Lung (tissue), 12 donors: ENCODE measurements around the gene AHDC1. TPM values are rescaled to one million over a fixed set of nuclear protein-coding genes. Genes with fewer than 3 reads are reported as not detected.

Experiments
- ATAC-seq: fragments of 200-7000 bp; cut with Tn5 transposase; one replicate; pipeline ENCODE4 v1.9.1; 2020; ENCODE audit warnings: moderate number of reproducible peaks; ENCODE audit not compliant: insufficient read depth, low FRiP score
- DNase-seq, 3 donors: peaks; one replicate each; pipeline ENCODE4 v3.0.0-alpha.2; 2013 to 2017
- H3K27ac ChIP-seq, 2 donors: one replicate each; pipeline ENCODE4 v1.5.1; 2013; ENCODE audit warnings: mild to moderate bottlenecking in 2 of 2, moderate library complexity in 2 of 2, control low read depth in 1 of 2, inconsistent platforms in 1 of 2, low read depth in 1 of 2, low read length in 1 of 2
- H3K27me3 ChIP-seq, 3 donors: one replicate each; pipeline ENCODE4 v1.5.1; 2013; ENCODE audit warnings: low read length in 2 of 3; ENCODE audit not compliant: control insufficient read depth in 3 of 3, insufficient read depth in 3 of 3
- H3K36me3 ChIP-seq, 4 donors: one replicate each; pipeline ENCODE4 v1.5.1; 2013; ENCODE audit warnings: low read length in 4 of 4, mild to moderate bottlenecking in 1 of 4, moderate library complexity in 1 of 4; ENCODE audit not compliant: control insufficient read depth in 4 of 4, insufficient read depth in 4 of 4
- H3K4me1 ChIP-seq, 5 donors: one replicate each; pipeline ENCODE4 v1.5.1; 2013; ENCODE audit warnings: low read length in 5 of 5, mild to moderate bottlenecking in 2 of 5, moderate library complexity in 1 of 5; ENCODE audit not compliant: control insufficient read depth in 5 of 5, insufficient read depth in 5 of 5
- H3K4me3 ChIP-seq: one replicate; pipeline ENCODE4 v1.5.1; 2013; ENCODE audit warnings: mild to moderate bottlenecking, control low read depth, moderate library complexity
- H3K9ac ChIP-seq, 2 donors: one replicate each; pipeline ENCODE4 v1.5.1; 2013; ENCODE audit warnings: low read length in 2 of 2, control low read depth in 1 of 2; ENCODE audit not compliant: insufficient read depth in 1 of 2
- H3K9me3 ChIP-seq, 4 donors: one replicate each; pipeline ENCODE4 v1.5.1; 2013; ENCODE audit warnings: low read length in 3 of 4, mild to moderate bottlenecking in 1 of 4, moderate library complexity in 1 of 4; ENCODE audit not compliant: control insufficient read depth in 4 of 4, insufficient read depth in 3 of 4
- WGBS, 2 donors: extraction: QIAGEN DNeasy Blood & Tissue Kit; methylation state at CpG; one replicate each; pipeline ENCODE4 v1.1.7; 2013; 5-methylcytosine and 5-hydroxymethylcytosine counted together
- polyA plus RNA-seq, 2 donors: library from polyadenylated mRNA; stranded (reverse); fragments of 200-250 nt; gene quantifications; one replicate each; pipeline ENCODE4 v1.2.1, GENCODE V29; 2013
- total RNA-seq, 2 donors: library from RNA; depleted of rRNA in 1 of 2; stranded (reverse); fragments of >200 nt in 1 of 2; gene quantifications; one replicate each; pipeline ENCODE4 v1.2.1, GENCODE V29; 2014 to 2021
- TF ChIP-seq, protein P1 (sequence below): IDR thresholded peaks from 2 replicates; pipeline ENCODE4 v1.5.1; 2012; ENCODE audit warnings: mild to moderate bottlenecking; ENCODE audit errors: control extremely low read depth, extremely low read depth
- donor health status: control.
- donor health status: control.
- donor health status: Bipolar disorder and iron deficiency.
- donor health status: healthy.
- donor health status: DM: yes; HTN: yes; CAD: no.

The AHDC1 gene
- total and polyA plus RNA-seq, 4 donors, result 10.3 to 37.9 (median 21.8) TPM

DNA sequence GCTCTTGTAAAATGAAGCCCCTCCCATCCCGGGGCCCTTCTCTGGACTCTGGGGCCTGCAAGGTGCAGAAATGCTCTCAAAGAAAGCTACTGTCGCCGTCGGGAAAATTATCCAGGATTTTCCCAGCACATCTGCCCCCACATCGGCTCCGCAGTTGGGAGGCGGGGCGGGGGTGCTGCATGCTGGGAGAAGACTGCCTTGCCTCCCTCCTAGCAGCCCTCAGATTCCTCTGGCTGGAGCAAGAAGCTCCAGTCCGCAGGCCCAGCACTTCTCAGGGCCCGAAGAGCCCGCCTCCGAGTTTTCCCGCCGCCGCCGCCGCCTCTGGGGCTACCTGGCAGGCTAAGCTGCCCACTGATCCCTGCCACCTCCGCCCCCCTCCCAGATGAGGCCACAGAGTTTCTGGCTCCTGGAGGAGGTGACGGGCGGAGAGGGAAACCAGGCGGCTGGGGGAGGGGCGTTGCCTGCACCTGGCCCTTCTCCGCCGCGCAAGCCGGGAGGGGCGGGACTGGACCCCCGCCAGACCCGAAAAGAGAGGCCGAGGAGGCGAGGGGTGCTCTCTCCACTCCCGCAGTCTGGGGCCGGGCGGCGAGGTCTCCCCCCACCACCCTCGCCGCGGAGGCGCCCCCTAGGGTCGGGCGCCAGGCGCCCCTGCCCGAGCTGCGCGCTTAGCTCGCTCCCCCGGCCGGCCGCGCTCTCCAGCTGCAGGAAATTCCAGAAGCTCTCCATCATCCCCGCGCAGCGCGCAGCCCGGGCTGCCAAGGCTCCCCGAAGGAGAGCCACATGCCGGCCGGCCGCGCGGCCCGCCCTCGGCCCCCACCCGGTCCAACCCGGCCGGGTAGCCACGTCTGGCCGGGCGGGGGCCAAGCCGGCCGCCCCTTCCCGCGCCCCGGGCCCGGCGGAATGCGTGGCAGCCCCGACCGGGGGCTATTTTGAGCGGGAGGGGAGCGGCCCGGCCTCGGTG, 28.8 kb downstream of the AHDC1 start:
- 14 to 21% methylated on average over 59 to 83 of the region's 83 CpGs for WGBS, 2 donors
- no peaks in the 10 kb centered on the region for H3K9me3 ChIP-seq
- ATAC-seq, result peak; percentile 58
- H3K36me3 ChIP-seq, result no peaks in the 10 kb centered on the region
- no peak overlapping the region for H3K9ac ChIP-seq
- H3K27ac ChIP-seq, result peak overlapping the region; percentile 74 to 95
- peak overlapping the region; percentile 17 for H3K4me3 ChIP-seq
- H3K4me1 ChIP-seq, result peaks cover 29 to 65% (median 36%) of the 10 kb centered on the region in 5 donors
- TF ChIP-seq, protein P1, sequence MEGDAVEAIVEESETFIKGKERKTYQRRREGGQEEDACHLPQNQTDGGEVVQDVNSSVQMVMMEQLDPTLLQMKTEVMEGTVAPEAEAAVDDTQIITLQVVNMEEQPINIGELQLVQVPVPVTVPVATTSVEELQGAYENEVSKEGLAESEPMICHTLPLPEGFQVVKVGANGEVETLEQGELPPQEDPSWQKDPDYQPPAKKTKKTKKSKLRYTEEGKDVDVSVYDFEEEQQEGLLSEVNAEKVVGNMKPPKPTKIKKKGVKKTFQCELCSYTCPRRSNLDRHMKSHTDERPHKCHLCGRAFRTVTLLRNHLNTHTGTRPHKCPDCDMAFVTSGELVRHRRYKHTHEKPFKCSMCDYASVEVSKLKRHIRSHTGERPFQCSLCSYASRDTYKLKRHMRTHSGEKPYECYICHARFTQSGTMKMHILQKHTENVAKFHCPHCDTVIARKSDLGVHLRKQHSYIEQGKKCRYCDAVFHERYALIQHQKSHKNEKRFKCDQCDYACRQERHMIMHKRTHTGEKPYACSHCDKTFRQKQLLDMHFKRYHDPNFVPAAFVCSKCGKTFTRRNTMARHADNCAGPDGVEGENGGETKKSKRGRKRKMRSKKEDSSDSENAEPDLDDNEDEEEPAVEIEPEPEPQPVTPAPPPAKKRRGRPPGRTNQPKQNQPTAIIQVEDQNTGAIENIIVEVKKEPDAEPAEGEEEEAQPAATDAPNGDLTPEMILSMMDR, result no peak
- DNase-seq, result peak; percentile 86 to 91 (median 88)
- H3K27me3 ChIP-seq, result no peaks in the 10 kb centered on the region

DNA sequence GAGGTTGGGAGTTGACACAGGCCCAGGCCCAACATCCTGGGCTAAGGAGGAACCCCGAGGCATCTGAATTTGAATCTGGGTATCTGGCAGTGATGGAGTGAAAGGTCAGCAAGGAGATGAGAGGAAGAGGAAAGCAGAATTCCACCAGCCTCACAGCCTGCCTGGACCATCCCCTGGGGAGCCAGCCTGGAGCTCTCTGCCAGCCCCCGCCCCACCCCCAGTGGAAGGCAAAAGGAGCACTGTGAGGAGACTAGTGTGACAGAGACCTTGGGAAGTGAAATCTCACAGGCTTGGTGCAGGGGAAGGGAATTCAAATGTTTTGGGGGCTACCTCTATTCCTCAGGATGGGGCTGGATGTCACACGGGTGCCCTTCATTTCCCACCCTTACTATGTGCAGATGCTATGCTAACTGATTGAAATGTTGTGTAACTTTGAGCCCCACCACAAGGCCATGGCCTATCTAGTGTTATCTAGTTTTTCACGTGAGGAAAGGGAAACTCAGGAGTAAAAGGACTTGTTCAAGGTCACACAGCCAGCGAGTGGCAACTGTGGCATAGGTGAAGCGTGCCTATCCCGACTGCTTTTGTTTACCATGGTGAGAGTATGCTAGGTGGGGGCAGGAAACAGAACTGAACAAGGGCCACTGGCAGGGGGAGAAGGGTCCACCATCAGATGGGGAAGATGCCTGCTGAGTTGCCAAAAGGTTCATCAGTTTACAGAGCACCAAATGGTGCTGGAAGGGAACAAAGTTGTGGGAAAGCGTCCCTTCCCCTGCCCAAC, 29.8 kb downstream of the AHDC1 start:
- Histone ChIP-seq H3K4me1 (peaks cover 31 to 72% (median 42%) of the 10 kb centered on the region in 5 donors), H3K9me3 (no peaks in the 10 kb centered on the region), H3K9ac (peak overlapping the region in 1 of 2 donors; percentile 16), H3K36me3 (no peaks in the 10 kb centered on the region), H3K4me3 (no peak overlapping the region), H3K27ac (peak overlapping the region; percentile 74 to 95), H3K27me3 (no peaks in the 10 kb centered on the region)
- DNase-seq (no peak), ATAC-seq (no peak)
- WGBS, 2 donors, result 61 to 68% methylated on average over 8 of the region's 8 CpGs
- TF ChIP-seq, protein P1, result no peak

DNA sequence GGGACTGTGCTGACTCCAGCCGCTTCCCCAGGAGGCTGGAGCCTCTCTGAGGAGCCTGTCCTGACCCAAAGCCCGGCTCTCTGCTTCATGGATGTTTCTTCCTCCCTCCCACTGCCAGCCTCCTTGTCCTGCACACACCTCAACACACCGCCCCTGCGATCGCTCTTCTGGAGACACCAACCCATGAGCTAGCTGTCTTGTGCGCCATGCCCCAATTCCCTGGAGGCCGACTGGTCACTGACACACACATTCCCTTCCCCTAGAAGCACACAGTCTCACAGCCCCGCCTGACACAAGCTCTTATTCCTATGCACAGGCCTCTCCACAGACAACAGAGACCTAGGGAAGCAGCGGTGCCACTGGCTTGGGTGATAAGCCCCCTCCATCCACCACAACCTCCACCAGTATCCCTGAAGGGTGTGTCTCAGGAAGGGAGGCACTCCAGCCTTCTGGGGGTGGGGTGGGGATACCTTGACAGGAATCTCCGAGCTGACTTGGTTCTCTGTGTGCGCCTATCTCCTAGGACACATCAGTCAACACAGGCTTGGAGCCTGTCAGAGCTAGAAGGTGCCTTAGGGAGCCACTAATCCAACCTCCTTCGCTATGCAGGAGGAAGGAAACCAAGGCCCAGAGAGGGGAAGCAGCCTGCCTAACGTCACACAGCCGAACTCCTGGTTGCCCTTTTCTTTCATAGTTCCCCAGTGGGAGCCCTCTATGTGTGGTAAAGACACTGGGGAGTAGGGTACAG, 31.1 kb downstream of the AHDC1 start:
- TF ChIP-seq, protein P1, result no peak
- DNase-seq (no peak), ATAC-seq (no peak)
- Histone ChIP-seq H3K4me3 (no peak overlapping the region), H3K9me3 (no peaks in the 10 kb centered on the region), H3K27me3 (no peaks in the 10 kb centered on the region), H3K27ac (peak overlapping the region; percentile 61 to 71), H3K36me3 (no peaks in the 10 kb centered on the region), H3K4me1 (peaks cover 34 to 78% (median 44%) of the 10 kb centered on the region in 5 donors), H3K9ac (peak overlapping the region in 1 of 2 donors; percentile 16)
- WGBS, 2 donors, result 74 to 80% methylated on average over 14 of the region's 14 CpGs
